T47D (cell line): ENCODE measurements around the gene CYP2U1.

Experiments
- DNase-seq, 2 experiments: peaks; one replicate each; pipeline versions ENCODE4 v3.0.0 to v3.0.0-alpha.2; 2011 to 2012; ENCODE audit warnings: low read depth in 1 of 2, low spot score in 1 of 2
- JUND ChIP-seq: IDR thresholded peaks from 2 replicates; pipeline ENCODE4 v1.6.1; 2012; ENCODE audit warnings: low read depth
- in situ Hi-C: cut with HindIII; loops from 2 replicates; pipeline ENCODE4 v1.10.0; 2016; ENCODE audit warnings: low sequenced_read_pairs, low pct_unique_long_range_greater_than_20kb

CYP2U1 gene

GRCh38 chr4:107930821-107931774, at the start of gene CYP2U1:
Gene CYP2U1, plus strand, starts transcription at chr4:107931549. Its CDS starts 95 bp downstream, at chr4:107931644.
- no peak for TF ChIP-seq JUND
- in situ Hi-C loops = no loop called here
- DNase-seq = peak; percentile 82 to 89

GRCh38 chr4:107885865-107886264, 45.5 kb upstream of the CYP2U1 start:
- DNase-seq = no peak
- in situ Hi-C loops = no loop called here
- TF ChIP-seq JUND = no peak

- in situ Hi-C loops = no loop called here
- TF ChIP-seq JUND = no peak
- DNase-seq = peak in 1 of 2 experiments; percentile 33
Measured at GRCh38 chr4:107888237-107888636, 43.1 kb upstream of the CYP2U1 start.

GRCh38 chr4:107890779-107891178, 40.6 kb upstream of the CYP2U1 start:
- DNase-seq = no peak
- no peak for TF ChIP-seq JUND
- in situ Hi-C loops = no loop called here

- DNase-seq = no peak
- no peak for TF ChIP-seq JUND
- in situ Hi-C loops = no loop called here
Measured at GRCh38 chr4:107891299-107891698, 40.0 kb upstream of the CYP2U1 start.

GRCh38 chr4:107893171-107894137, 37.9 kb upstream of the CYP2U1 start:
- in situ Hi-C loops = no loop called here
- DNase-seq = peak in 1 of 2 experiments; percentile 69
- TF ChIP-seq JUND = no peak

- DNase-seq = no peak
- in situ Hi-C loops = no loop called here
- no peak for TF ChIP-seq JUND
Measured at GRCh38 chr4:107894138-107894603, 37.2 kb upstream of the CYP2U1 start.

- in situ Hi-C loops = no loop called here
- peak in 1 of 2 experiments; percentile 37 for DNase-seq
- TF ChIP-seq JUND = no peak
Measured at GRCh38 chr4:107896158-107896645, 35.1 kb upstream of the CYP2U1 start.

GRCh38 chr4:107896646-107897045, 34.7 kb upstream of the CYP2U1 start:
- in situ Hi-C loops = no loop called here
- no peak for TF ChIP-seq JUND
- no peak for DNase-seq

GRCh38 chr4:107897823-107898222, 33.5 kb upstream of the CYP2U1 start:
- TF ChIP-seq JUND = no peak
- in situ Hi-C loops = no loop called here
- no peak for DNase-seq

- no peak for TF ChIP-seq JUND
- no peak for DNase-seq
- in situ Hi-C loops = no loop called here
Measured at GRCh38 chr4:107900067-107900466, 31.3 kb upstream of the CYP2U1 start.

- no peak for TF ChIP-seq JUND
- DNase-seq = no peak
- in situ Hi-C loops = no loop called here
Measured at GRCh38 chr4:107900508-107900907, 30.8 kb upstream of the CYP2U1 start.
